Fibroblast of pulmonary artery (primary cell): ENCODE measurements around the gene HYOU1.
A peak's percentile ranks its signal among the peaks of the same experiment; 100 is the strongest.
"Not testable (repeated sequence)": the region's sequence is repeated elsewhere in the genome, so short reads cannot be mapped to it uniquely, and the experiment has no call there.

Experiments
- DNase-seq: peaks from one replicate; pipeline ENCODE4 v3.0.0-alpha.2; 2010; ENCODE audit warnings: low read depth
- H3K4me3 ChIP-seq: replicated peaks from 2 replicates; pipeline ENCODE4 v1.5.1; 2011; ENCODE audit warnings: low read depth, mild to moderate bottlenecking, control low read depth, low read length, moderate library complexity
- TF ChIP-seq, protein P1 (sequence below): IDR thresholded peaks from 2 replicates; pipeline ENCODE4 v1.5.1; 2011; ENCODE audit warnings: mild to moderate bottlenecking, control low read depth, low read length, inconsistent platforms; ENCODE audit errors: missing control alignments

HYOU1 gene

DNA sequence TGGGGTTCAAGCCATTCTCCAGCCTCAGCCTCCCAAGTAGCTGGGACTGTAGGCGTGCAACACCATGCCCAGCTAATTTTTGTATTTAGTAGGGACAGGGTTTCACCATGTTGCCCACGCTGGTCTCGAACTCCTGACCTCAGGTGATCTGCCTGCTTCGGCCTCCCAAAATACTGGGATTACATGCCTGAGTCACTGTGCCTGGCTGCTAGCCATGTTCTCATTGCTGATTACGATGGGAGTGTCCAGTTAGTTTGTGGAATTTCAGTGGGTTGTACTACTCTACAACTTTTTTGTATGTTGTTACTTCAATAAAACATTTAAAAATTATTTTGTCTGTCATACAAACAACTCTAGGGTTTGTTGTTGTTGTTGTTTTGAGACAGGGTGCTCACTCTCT, 5.8 kb upstream of the HYOU1 start:
- TF ChIP-seq, protein P1, sequence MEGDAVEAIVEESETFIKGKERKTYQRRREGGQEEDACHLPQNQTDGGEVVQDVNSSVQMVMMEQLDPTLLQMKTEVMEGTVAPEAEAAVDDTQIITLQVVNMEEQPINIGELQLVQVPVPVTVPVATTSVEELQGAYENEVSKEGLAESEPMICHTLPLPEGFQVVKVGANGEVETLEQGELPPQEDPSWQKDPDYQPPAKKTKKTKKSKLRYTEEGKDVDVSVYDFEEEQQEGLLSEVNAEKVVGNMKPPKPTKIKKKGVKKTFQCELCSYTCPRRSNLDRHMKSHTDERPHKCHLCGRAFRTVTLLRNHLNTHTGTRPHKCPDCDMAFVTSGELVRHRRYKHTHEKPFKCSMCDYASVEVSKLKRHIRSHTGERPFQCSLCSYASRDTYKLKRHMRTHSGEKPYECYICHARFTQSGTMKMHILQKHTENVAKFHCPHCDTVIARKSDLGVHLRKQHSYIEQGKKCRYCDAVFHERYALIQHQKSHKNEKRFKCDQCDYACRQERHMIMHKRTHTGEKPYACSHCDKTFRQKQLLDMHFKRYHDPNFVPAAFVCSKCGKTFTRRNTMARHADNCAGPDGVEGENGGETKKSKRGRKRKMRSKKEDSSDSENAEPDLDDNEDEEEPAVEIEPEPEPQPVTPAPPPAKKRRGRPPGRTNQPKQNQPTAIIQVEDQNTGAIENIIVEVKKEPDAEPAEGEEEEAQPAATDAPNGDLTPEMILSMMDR, result no peak
- DNase-seq, result peak; percentile 77
- H3K4me3 ChIP-seq, result no peak overlapping the region

DNA sequence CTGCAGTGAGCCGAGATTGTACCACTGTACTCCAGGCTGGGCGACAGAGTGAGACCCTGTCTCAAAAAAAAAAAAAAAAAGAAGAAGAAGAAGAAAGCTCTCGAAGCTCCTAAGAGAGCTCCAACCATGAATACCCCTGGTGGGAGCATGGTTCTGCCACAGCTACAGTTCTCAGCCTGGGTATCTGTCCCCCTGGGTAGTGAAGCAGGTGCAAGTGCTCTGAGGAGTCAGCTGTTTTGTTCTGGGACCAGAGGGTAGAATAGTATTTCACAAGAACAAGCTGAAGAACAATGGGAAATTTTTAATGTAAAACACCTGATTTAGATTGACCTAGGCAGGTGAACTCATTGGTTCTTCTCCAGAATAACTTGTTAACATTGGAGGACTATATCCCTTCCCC, 4.3 kb upstream of the HYOU1 start:
- TF ChIP-seq, protein P1, result no peak
- DNase-seq, result no peak
- H3K4me3 ChIP-seq, result no peak overlapping the region

DNA sequence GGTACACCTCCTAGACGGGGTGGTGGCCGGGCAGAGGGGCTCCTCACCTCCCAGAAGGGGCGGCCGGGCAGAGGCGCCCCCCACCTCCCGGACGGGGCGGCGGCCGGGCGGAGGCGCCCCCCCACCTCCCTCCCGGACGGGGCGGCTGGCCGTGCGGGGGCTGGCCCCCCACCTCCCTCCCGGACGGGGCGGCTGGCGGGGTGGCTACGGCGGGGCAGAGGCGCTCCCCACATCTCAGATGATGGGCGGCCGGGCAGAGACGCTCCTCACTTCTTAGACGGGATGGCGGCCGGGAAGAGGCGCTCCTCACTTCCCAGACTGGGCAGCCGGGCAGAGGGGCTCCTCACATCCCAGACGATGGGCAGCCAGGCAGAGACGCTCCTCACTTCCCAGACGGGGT, 2.1 kb upstream of the HYOU1 start:
- not testable (repeated sequence) for DNase-seq, H3K4me3 ChIP-seq

DNA sequence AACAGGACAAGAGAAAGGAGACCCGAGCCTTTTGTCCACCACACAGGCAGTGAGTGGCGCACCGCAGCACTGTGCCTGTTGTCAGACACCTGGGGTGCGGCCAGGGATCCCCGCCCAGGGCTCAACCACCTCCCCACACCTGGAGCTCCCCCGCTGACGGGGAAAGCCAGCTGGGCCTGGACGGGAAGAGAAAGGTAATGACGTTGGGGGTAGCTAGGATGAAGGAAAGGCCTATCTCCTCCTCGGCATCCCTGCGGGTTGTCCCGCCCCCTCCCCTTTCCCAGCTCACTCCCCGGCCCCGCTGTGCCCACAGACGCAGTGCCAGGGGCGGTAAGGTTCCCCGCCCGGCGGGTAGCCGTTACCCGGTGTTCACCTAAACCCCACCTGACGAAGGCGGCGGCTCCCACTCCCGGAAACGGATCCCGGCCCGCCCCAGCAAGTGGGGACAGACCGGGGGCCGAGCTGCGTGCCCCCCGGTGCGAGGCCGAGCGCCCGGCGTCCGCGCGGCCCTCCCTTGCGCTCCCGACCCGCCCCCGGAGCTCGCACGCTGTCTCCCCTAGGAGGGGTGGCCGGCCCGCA, 495 bp downstream of the HYOU1 start:
- H3K4me3 ChIP-seq, result peak overlapping the region; percentile 79
- TF ChIP-seq, protein P1, result no peak
- no peak for DNase-seq

DNA sequence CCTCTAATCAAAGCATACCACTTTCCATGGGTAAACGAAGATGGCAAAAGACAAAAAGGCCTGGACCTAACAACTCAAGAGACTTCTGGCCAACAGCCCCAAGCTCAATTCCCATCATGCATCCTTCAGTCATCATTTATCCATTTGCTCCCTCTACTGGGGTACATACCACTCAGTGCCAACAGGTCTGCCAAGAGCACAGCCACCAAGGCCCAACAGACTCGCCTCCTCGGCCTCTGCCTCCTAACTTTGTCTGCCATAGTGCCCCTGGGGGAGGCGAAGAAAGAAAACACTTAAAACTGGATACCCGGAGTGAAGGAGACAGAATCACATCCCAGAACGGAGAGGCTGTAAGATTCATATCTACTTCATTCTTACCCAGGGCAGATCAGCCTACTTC, 1.1 kb downstream of the HYOU1 start:
- TF ChIP-seq, protein P1, result peak; percentile 18
- peak; percentile 38 for DNase-seq

DNA sequence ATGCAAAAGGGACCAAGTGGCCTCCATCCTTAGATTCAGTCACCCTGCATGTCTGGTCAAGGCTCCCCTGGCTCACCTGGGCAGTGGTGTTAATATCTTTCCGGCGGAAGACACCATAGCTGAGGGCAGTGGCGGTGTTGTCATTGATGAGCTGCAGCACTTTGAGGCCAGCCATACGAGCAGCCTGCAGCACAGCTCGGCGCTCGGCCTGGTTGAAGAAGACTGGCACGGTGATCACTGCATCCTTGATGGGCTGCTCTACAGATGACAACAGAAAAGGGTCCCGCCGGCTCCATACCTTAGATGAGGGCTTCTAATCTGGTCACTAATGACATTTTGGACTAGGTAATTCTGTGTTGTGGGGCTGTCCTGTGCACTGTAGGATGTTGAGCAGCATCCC, 2.6 kb downstream of the HYOU1 start:
- no peak overlapping the region for H3K4me3 ChIP-seq
- DNase-seq, result no peak
- TF ChIP-seq, protein P1, result no peak

More for the DNA sequence above, 1.1 kb downstream of the HYOU1 start:
- H3K4me3 ChIP-seq, result peak overlapping the region; percentile 79

DNA sequence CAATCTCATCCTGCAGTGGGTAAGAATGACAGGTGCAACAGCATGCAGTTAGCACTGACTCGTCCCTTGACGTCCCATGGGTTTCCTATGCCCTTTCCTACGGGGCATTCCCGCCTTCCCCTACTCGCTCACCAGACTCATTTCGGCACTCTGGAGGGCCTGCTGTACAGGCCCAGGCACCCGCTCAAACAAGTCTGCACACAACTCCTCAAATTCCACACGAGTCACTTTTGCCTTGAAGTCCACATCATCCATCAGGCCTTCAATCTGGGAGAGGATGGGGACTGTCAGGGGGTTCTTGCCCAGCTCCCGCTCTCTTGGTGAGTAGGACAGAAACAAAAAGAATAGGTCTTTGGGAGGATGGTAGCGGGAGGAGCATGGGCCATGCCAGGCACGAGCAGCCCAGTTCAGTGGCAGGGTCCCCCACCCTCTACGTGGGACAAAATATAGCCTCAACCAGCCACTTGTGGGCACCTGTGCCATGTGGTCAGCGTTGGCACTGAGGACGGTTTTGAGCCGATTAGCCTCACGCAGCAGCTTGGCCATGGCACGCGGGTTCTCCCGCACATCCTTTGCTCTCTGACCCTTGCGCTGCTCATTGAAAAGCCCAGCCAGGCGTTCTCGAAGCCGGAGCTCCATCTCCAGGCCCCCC, 4.7 kb downstream of the HYOU1 start:
- no peak for DNase-seq
- no peak overlapping the region for H3K4me3 ChIP-seq
- TF ChIP-seq, protein P1, result no peak
